HepG2 (cell line): ENCODE data around the gene LDB3. TPM values are rescaled to one million over a fixed set of nuclear protein-coding genes. Genes with fewer than 3 reads are reported as not detected.

Experiments used
- ATAC-seq: fragments of 200-7000 bp; cut with Tn5 transposase; 3 replicates; pipeline ENCODE4 v1.9.1; 2020; ENCODE audit warnings: mild to moderate bottlenecking, moderate library complexity
- BruUV-seq: library from RNA; stranded (reverse); fragments of 400-500 nt; replicated peaks from 2 replicates; lab custom pipeline; 2021; lab: Mats Ljungman, UMichigan
- CTCF ChIA-PET: fragments of 300-600 bp; formaldehyde crosslinking; extraction: SDS; loops from one replicate; lab custom pipeline; 2021; ENCODE audit warnings: low total read pairs, inconsistent platforms, low intra/inter-chr PET ratio; lab: Yijun Ruan, JAX
- POLR2A ChIA-PET: fragments of 350-600 bp; sonication (Branson Sonifier 250); formaldehyde crosslinking; loops from one replicate; lab custom pipeline; 2020; ENCODE audit warnings: antibody characterized with exemption, inconsistent platforms; lab: Yijun Ruan, JAX
- DNase-seq: peaks from one replicate; pipeline ENCODE4 v3.0.0-alpha.2; 2015; ENCODE audit warnings: low spot score
- FAIRE-seq: peaks from 3 replicates; lab custom pipeline; 2011; peaks lifted over from hg19 to GRCh38; lab: Jason Lieb, UNC
- H2AFZ ChIP-seq: one replicate; pipeline ENCODE4 v1.6.1; 2011; ENCODE audit warnings: low read length, inconsistent platforms
- H3K27ac ChIP-seq: fragments of 300-600 bp; 3 replicates; pipeline ENCODE4 v1.8.0; 2011; ENCODE audit warnings: mixed run types, mild to moderate bottlenecking, mixed read lengths, low read length, inconsistent platforms; ENCODE audit not compliant: insufficient read depth; ENCODE audit errors: extremely low read length
- H3K27me3 ChIP-seq, 2 experiments: fragments of 200-600 bp in 1 of 2; 2 replicates in 1 of 2; 3 replicates in 1 of 2; pipeline versions ENCODE4 v1.6.0 to v1.8.0; 2011; ENCODE audit warnings: low read length in 2 of 2, mild to moderate bottlenecking in 2 of 2, moderate library complexity in 2 of 2, inconsistent platforms in 1 of 2; ENCODE audit not compliant: insufficient read depth in 2 of 2, control insufficient read depth in 1 of 2
- H3K36me3 ChIP-seq, 2 experiments: fragments of 200-600 bp in 1 of 2; replicated peaks in 1 of 2; 2 replicates in 1 of 2; 3 replicates in 1 of 2; pipeline versions ENCODE4 v1.5.1 to v1.8.0; 2011; ENCODE audit warnings: low read length in 2 of 2, inconsistent platforms in 1 of 2; ENCODE audit not compliant: insufficient read depth in 2 of 2, control insufficient read depth in 1 of 2
- H3K4me1 ChIP-seq: 2 replicates; pipeline ENCODE4 v1.5.1; 2012; ENCODE audit warnings: low read length, inconsistent platforms; ENCODE audit not compliant: insufficient read depth
- H3K4me2 ChIP-seq: 2 replicates; pipeline ENCODE4 v1.6.0; 2011; ENCODE audit warnings: low read depth, low read length, inconsistent platforms
- H3K4me3 ChIP-seq, 3 experiments: fragments of 200-600 bp in 1 of 3; sonication (generic), shearing (Covaris generic) in 1 of 3; replicated peaks in 1 of 3; 2 replicates each; pipeline ENCODE4 v1.5.1; 2011 to 2016; ENCODE audit warnings: low read length in 3 of 3, inconsistent platforms in 2 of 3, low read depth in 2 of 3, mild to moderate bottlenecking in 2 of 3, control low read depth in 1 of 3, mixed read lengths in 1 of 3; ENCODE audit not compliant: insufficient read depth in 1 of 3
- H3K79me2 ChIP-seq: one replicate; pipeline ENCODE4 v1.6.1; 2011; ENCODE audit warnings: low read length, inconsistent platforms; ENCODE audit not compliant: insufficient read depth
- H3K9ac ChIP-seq: 2 replicates; pipeline ENCODE4 v1.6.0; 2011; ENCODE audit warnings: mild to moderate bottlenecking, low read depth, low read length, inconsistent platforms; ENCODE audit not compliant: insufficient read depth
- H3K9me3 ChIP-seq: 2 replicates; pipeline ENCODE4 v1.5.1; 2012; ENCODE audit warnings: mild to moderate bottlenecking, low read length
- H4K20me1 ChIP-seq: 2 replicates; pipeline ENCODE4 v1.6.0; 2011; ENCODE audit warnings: inconsistent platforms, mild to moderate bottlenecking, low read length, moderate library complexity; ENCODE audit not compliant: insufficient read depth
- HNF4A ChIP-seq: sonication (generic); formaldehyde crosslinking; IDR thresholded peaks from 2 replicates; pipeline ENCODE4 v1.4.0; 2020; ENCODE audit warnings: missing genetic modification reagents
- ZBTB1 ChIP-seq: sonication (generic); formaldehyde crosslinking; IDR thresholded peaks from 2 replicates; pipeline ENCODE4 v1.4.0; 2020; ENCODE audit warnings: missing genetic modification reagents, borderline replicate concordance
- ZNF562 ChIP-seq: sonication (generic); formaldehyde crosslinking; IDR thresholded peaks from 2 replicates; pipeline ENCODE4 v1.8.0; 2022; ENCODE audit warnings: missing genetic modification reagents, borderline replicate concordance
- WGBS: methylation state at CpG from one replicate; pipeline ENCODE4 v1.1.6; 2017; ENCODE audit warnings: low lambda C conversion rate; 5-methylcytosine and 5-hydroxymethylcytosine counted together
- in situ Hi-C: cut with HindIII; loops from 2 replicates; pipeline ENCODE4 v1.10.0; 2017; ENCODE audit warnings: low pct_unique_long_range_greater_than_20kb; ENCODE audit not compliant: extremely low pct_ligation_motif_present
- intact Hi-C: fragments of 100-400 bp; cut with micrococcal nuclease; formaldehyde crosslinking; loops from one replicate; pipeline ENCODE4 v1.10.0; 2022; ENCODE audit not compliant: unreplicated experiment
- polyA plus RNA-seq, 8 experiments: library from polyadenylated mRNA; depleted of rRNA in 3 of 8; stranded (reverse) in 7 of 8; unstranded in 1 of 8; fragments of >200 nt; fragmentation: Illumina TruSeq in 4 of 8; extraction: Trizol in 4 of 8; gene quantifications; 2 replicates each; pipeline versions ENCODE4 v1.2.1 to v1.2.3, GENCODE V29; 2011 to 2016; ENCODE audit warnings: low read depth in 4 of 8, missing spikeins in 1 of 8, mixed read lengths in 1 of 8; ENCODE audit not compliant: insufficient read depth in 1 of 8
- total RNA-seq, 5 experiments: library from RNA; depleted of rRNA; stranded (reverse); fragments of >200 nt; fragmentation: Illumina TruSeq; extraction: Trizol; gene quantifications; 2 replicates each; pipeline ENCODE4 v1.2.3, GENCODE V29; 2016; ENCODE audit warnings: low read depth in 1 of 5
- TF ChIP-seq, protein P1 (sequence below): sonication (generic); formaldehyde crosslinking; IDR thresholded peaks from 2 replicates; pipeline ENCODE4 v1.5.1; 2020; ENCODE audit warnings: mild to moderate bottlenecking, missing genetic modification reagents, moderate library complexity

Gene LDB3
- total and polyA plus RNA-seq, 2 of the 13 experiments (the other 11 are each of a cell fraction or from before 2014, with no cell fraction given), result not detected

DNA sequence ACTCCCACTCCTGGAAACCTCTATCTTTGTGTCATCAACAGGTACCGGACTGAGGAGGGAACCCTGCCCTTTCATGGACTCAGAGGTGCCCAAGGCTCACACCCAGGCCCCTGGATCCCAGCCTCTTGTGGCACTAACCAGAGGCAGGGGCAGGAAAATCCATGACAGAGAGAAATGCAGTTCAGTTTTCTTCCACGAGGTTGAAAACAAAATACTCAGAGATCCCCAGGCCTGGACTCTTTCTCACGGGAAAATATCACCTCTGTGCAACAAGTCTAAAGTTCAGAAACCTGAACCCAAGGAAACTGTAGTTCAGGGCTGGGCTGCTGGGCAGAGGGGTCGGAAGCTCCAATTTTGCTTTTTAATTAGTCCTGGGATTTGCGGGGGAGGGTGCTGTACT is 35.4 kb upstream of the LDB3 start:
- no peaks in the 10 kb centered on the region for H3K79me2 ChIP-seq
- DNase-seq, result peak; percentile 30
- no peak overlapping the region for H3K9ac ChIP-seq
- no peak overlapping the region; a peak in 1 of 6 replicates for H3K4me3 ChIP-seq
- TF ChIP-seq ZNF562 (CRISPR knock-in tag) (no peak), ZBTB1 (CRISPR knock-in tag) (no peak), HNF4A (CRISPR knock-in tag) (peak; percentile 58)
- TF ChIP-seq, protein P1, sequence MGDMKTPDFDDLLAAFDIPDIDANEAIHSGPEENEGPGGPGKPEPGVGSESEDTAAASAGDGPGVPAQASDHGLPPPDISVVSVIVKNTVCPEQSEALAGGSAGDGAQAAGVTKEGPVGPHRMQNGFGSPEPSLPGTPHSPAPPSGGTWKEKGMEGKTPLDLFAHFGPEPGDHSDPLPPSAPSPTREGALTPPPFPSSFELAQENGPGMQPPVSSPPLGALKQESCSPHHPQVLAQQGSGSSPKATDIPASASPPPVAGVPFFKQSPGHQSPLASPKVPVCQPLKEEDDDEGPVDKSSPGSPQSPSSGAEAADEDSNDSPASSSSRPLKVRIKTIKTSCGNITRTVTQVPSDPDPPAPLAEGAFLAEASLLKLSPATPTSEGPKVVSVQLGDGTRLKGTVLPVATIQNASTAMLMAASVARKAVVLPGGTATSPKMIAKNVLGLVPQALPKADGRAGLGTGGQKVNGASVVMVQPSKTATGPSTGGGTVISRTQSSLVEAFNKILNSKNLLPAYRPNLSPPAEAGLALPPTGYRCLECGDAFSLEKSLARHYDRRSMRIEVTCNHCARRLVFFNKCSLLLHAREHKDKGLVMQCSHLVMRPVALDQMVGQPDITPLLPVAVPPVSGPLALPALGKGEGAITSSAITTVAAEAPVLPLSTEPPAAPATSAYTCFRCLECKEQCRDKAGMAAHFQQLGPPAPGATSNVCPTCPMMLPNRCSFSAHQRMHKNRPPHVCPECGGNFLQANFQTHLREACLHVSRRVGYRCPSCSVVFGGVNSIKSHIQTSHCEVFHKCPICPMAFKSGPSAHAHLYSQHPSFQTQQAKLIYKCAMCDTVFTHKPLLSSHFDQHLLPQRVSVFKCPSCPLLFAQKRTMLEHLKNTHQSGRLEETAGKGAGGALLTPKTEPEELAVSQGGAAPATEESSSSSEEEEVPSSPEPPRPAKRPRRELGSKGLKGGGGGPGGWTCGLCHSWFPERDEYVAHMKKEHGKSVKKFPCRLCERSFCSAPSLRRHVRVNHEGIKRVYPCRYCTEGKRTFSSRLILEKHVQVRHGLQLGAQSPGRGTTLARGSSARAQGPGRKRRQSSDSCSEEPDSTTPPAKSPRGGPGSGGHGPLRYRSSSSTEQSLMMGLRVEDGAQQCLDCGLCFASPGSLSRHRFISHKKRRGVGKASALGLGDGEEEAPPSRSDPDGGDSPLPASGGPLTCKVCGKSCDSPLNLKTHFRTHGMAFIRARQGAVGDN, result 0 out of 2 replicates have a peak, but pooled peaks have one; percentile 14
- intact Hi-C loops (no loop called here), in situ Hi-C loops (no loop called here)
- ATAC-seq, result peak; percentile 91
- FAIRE-seq, result peak; percentile 28
- H3K4me2 ChIP-seq, result peak overlapping the region; percentile 25; the same call in 1 of the 2 replicates
- BruUV-seq, result no TSS peak
- 0% methylated on average over 5 of the region's 5 CpGs for WGBS
- H3K27ac ChIP-seq, result no peak overlapping the region
- peaks cover 11% of the 10 kb centered on the region for H3K4me1 ChIP-seq
- H3K9me3 ChIP-seq, result no peaks in the 10 kb centered on the region
- no peaks in the 10 kb centered on the region; a peak in 1 of 5 replicates for H3K27me3 ChIP-seq
- H2AFZ ChIP-seq, result no peak overlapping the region
- no peaks in the 10 kb centered on the region for H4K20me1 ChIP-seq
- CTCF ChIA-PET, result no interaction called here
- POLR2A ChIA-PET, result no interaction called here
- no peaks in the 10 kb centered on the region for H3K36me3 ChIP-seq
